H1 (cell line): ENCODE results near the gene ACVR1. TPM values are rescaled to one million over a fixed set of nuclear protein-coding genes. Genes with fewer than 3 reads are reported as not detected.

ENCODE experiments used
- SIN3A ChIP-seq, 2 experiments: IDR thresholded peaks in 1 of 2; conservative IDR thresholded peaks in 1 of 2; 2 replicates each; pipeline ENCODE4 v1.6.1; 2011 to 2012; ENCODE audit warnings: low read length in 2 of 2, improper control_type of control experiment in 1 of 2, low read depth in 1 of 2, mild to moderate bottlenecking in 1 of 2
- polyA plus RNA-seq, 7 experiments: library from polyadenylated mRNA; depleted of rRNA in 3 of 7; stranded (reverse) in 5 of 7; unstranded in 2 of 7; fragments of >200 nt in 5 of 7; fragments of 200-250 nt in 2 of 7; gene quantifications; 1 replicate in 5 of 7; 2 replicates in 1 of 7; 4 replicates in 1 of 7; pipeline versions ENCODE4 v1.2.1 to v1.2.3, GENCODE V29; 2011 to 2013; ENCODE audit warnings: missing spikeins in 2 of 7, mixed read lengths in 2 of 7
- total RNA-seq: library from RNA; stranded (reverse); fragmentation: NEBNext Ultra II Directional; extraction: Animal tissue kit (Norgen Biotek cat#: 25700); gene quantifications from 2 replicates; pipeline ENCODE4 v1.2.1, GENCODE V29; 2021

The ACVR1 gene
- total and polyA plus RNA-seq, 2 of the 8 experiments (the other 6 are each of a cell fraction or from before 2014, with no cell fraction given) = 8.5 to 17.7 TPM

- no peak for TF ChIP-seq SIN3A (conservative IDR thresholded peaks at IDR 0.05 in 1 of 2, IDR thresholded peaks at IDR 0.05 in 1 of 2; ENCODE audit: low read depth in 1 of 2, low read length in 2 of 2)
- TF ChIP-seq, all 59 proteins: peak for 0
These were observed 41.1 kb downstream of the ACVR1 start (continued) for GRCh38 chr2:157835006-157835405.
